ENCODE data around the gene B3GALT4. TPM values are rescaled to one million over a fixed set of nuclear protein-coding genes. Genes with fewer than 3 reads are reported as not detected.
A peak's percentile ranks its signal among the peaks of the same experiment; 100 is the strongest.

The B3GALT4 gene
- total RNA-seq, 3 donors from 2014 or later (not counting 1 experiment from before 2014, with no cell fraction given), result 22.7 to 24.1 (median 23.1) TPM

DNA sequence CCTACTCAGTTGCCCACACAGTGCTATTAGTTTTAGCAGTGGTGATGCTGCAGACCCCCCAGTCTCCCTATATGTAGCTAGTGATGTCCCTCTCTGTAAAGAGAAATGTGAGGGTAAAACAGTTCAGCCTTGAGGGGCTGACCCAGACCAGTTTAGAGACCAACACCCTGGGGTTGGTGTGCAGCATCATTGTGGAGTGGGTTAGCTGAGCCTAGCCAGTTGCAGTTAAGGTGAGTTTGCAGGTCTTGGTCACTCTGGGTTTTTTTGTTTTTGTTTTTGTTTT lies 401 bp upstream of the B3GALT4 start:
- Mint-ChIP-seq H3K4me3 (peak overlapping the region; percentile 94), H3K36me3 (peaks cover 7% of the 10 kb centered on the region), H3K4me1 (peaks cover 53 to 75% of the 10 kb centered on the region in 2 donors), H3K27me3 (ENCODE audit: low read depth in 2 of 2) (no peaks in the 10 kb centered on the region), H3K27ac (peak overlapping the region; percentile 90 to 91), H3K9me3 (no peaks in the 10 kb centered on the region)
- H3K36me3 ChIP-seq (ENCODE audit: control insufficient read depth, insufficient read depth, low read length), result peaks cover 43% of the 10 kb centered on the region
- no peaks in the 10 kb centered on the region for H3K9me3 ChIP-seq (ENCODE audit: control insufficient read depth, insufficient read depth, low read length)
- peak overlapping the region; percentile 82 for H3K4me3 ChIP-seq (ENCODE audit: low read length)
- TF ChIP-seq, protein P1, sequence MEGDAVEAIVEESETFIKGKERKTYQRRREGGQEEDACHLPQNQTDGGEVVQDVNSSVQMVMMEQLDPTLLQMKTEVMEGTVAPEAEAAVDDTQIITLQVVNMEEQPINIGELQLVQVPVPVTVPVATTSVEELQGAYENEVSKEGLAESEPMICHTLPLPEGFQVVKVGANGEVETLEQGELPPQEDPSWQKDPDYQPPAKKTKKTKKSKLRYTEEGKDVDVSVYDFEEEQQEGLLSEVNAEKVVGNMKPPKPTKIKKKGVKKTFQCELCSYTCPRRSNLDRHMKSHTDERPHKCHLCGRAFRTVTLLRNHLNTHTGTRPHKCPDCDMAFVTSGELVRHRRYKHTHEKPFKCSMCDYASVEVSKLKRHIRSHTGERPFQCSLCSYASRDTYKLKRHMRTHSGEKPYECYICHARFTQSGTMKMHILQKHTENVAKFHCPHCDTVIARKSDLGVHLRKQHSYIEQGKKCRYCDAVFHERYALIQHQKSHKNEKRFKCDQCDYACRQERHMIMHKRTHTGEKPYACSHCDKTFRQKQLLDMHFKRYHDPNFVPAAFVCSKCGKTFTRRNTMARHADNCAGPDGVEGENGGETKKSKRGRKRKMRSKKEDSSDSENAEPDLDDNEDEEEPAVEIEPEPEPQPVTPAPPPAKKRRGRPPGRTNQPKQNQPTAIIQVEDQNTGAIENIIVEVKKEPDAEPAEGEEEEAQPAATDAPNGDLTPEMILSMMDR (IDR thresholded peaks at IDR 0.05), result no peak
- intact Hi-C loops (cut with micrococcal nuclease), result loop anchor here (2.0 kb wide), 1 partner anchor 68 kb away; no protein-coding TSS in a partner anchor
- peak overlapping the region; percentile 90 for H3K27ac ChIP-seq (ENCODE audit: low read length)
- H3K4me1 ChIP-seq (ENCODE audit: control insufficient read depth, insufficient read depth, low read length), result peaks cover 65% of the 10 kb centered on the region
- ATAC-seq, result no peak
- no peaks in the 10 kb centered on the region for H3K27me3 ChIP-seq (ENCODE audit: control insufficient read depth, insufficient read depth, low read length)
- no peak for DNase-seq

DNA sequence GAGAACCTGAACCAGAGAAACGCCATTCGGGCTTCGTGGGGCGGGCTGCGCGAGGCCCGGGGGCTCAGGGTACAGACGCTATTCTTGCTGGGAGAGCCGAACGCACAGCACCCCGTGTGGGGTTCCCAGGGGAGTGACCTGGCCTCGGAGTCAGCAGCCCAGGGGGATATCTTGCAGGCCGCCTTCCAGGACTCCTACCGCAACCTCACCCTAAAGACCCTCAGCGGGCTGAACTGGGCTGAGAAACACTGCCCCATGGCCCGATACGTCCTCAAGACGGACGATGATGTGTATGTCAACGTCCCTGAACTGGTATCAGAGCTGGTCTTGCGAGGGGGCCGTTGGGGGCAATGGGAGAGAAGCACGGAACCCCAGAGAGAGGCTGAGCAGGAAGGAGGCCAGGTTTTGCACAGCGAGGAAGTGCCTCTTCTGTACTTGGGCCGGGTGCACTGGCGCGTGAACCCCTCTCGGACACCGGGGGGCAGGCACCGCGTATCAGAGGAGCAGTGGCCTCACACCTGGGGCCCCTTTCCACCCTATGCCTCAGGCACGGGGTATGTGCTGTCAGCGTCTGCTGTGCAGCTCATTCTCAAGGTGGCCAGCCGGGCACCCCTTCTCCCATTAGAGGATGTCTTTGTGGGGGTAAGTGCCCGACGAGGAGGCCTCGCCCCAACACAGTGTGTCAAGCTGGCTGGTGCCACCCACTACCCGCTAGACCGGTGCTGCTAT lies 904 bp downstream of the B3GALT4 start:
- peaks cover 7% of the 10 kb centered on the region for H3K36me3 Mint-ChIP-seq
- peak; percentile 37 to 60 for DNase-seq
- intact Hi-C loops (cut with micrococcal nuclease), result loop anchor here (1.0 to 2.0 kb wide), 4 partner anchors 11 to 67 kb away; partner anchors contain the start of genes PFDN6, TAPBP and WDR46
- no peaks in the 10 kb centered on the region for H3K9me3 Mint-ChIP-seq
- TF ChIP-seq, protein P1 (IDR thresholded peaks at IDR 0.05), result no peak
- no peaks in the 10 kb centered on the region for H3K27me3 Mint-ChIP-seq (ENCODE audit: low read depth in 2 of 2)
- Histone ChIP-seq H3K27me3 (ENCODE audit: control insufficient read depth, insufficient read depth, low read length) (no peaks in the 10 kb centered on the region), H3K4me1 (ENCODE audit: control insufficient read depth, insufficient read depth, low read length) (peaks cover 56% of the 10 kb centered on the region), H3K4me3 (ENCODE audit: low read length) (peak overlapping the region; percentile 82), H3K9me3 (ENCODE audit: control insufficient read depth, insufficient read depth, low read length) (no peaks in the 10 kb centered on the region), H3K27ac (ENCODE audit: low read length) (peak overlapping the region; percentile 90), H3K36me3 (ENCODE audit: control insufficient read depth, insufficient read depth, low read length) (peaks cover 51% of the 10 kb centered on the region)
- 26% methylated on average over 39 of the region's 39 CpGs for WGBS (ENCODE audit: insufficient coverage)
- H3K27ac Mint-ChIP-seq, result peak overlapping the region; percentile 90 to 91
- ATAC-seq, result peak; percentile 22 to 31 (median 22)
- peak overlapping the region; percentile 93 for H3K4me3 Mint-ChIP-seq
- H3K4me1 Mint-ChIP-seq, result peaks cover 40 to 63% of the 10 kb centered on the region in 2 donors

DNA sequence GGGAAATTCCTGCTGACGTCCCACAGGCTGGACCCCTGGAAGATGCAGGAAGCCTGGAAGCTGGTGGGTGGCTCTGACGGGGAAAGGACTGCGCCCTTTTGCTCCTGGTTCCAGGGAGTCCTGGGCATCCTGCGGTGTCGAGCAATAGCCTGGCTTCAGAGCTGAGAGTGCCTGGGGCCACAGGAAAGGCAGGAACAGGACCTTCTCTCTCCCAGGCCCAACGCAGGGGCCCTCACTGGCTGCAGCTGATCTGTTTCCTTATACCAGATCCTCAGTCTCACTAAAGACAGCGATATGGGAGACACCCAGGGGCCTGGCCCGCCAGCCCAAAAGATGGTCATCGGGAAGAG lies 1.4 kb downstream of the B3GALT4 start:
- no peak overlapping the region for H3K4me3 ChIP-seq (ENCODE audit: low read length)
- DNase-seq, result no peak
- ATAC-seq, result no peak
- TF ChIP-seq, protein P1 (IDR thresholded peaks at IDR 0.05), result no peak
- no peaks in the 10 kb centered on the region for H3K27me3 Mint-ChIP-seq (ENCODE audit: low read depth in 2 of 2)
- H3K9me3 Mint-ChIP-seq, result no peaks in the 10 kb centered on the region
- peaks cover 7% of the 10 kb centered on the region for H3K36me3 Mint-ChIP-seq
- H3K4me1 Mint-ChIP-seq, result peaks cover 35 to 58% of the 10 kb centered on the region in 2 donors
- peak overlapping the region; percentile 13 for H3K4me3 Mint-ChIP-seq
- no peaks in the 10 kb centered on the region for H3K27me3 ChIP-seq (ENCODE audit: control insufficient read depth, insufficient read depth, low read length)
- H3K36me3 ChIP-seq (ENCODE audit: control insufficient read depth, insufficient read depth, low read length), result peaks cover 46% of the 10 kb centered on the region
- H3K4me1 ChIP-seq (ENCODE audit: control insufficient read depth, insufficient read depth, low read length), result peaks cover 52% of the 10 kb centered on the region
- no peaks in the 10 kb centered on the region for H3K9me3 ChIP-seq (ENCODE audit: control insufficient read depth, insufficient read depth, low read length)
- WGBS (ENCODE audit: insufficient coverage), result 87% methylated on average over 9 of the region's 9 CpGs
- intact Hi-C loops (cut with micrococcal nuclease), result no loop called here
- H3K27ac ChIP-seq (ENCODE audit: low read length), result peak overlapping the region; percentile 90
- peak overlapping the region; percentile 90 to 91 for H3K27ac Mint-ChIP-seq

- Histone ChIP-seq H3K36me3 (ENCODE audit: control insufficient read depth, insufficient read depth, low read length) (peaks cover 44% of the 10 kb centered on the region), H3K27me3 (ENCODE audit: control insufficient read depth, insufficient read depth, low read length) (no peaks in the 10 kb centered on the region), H3K9me3 (ENCODE audit: control insufficient read depth, insufficient read depth, low read length) (no peaks in the 10 kb centered on the region), H3K4me1 (ENCODE audit: control insufficient read depth, insufficient read depth, low read length) (peaks cover 48% of the 10 kb centered on the region), H3K27ac (ENCODE audit: low read length) (no peak overlapping the region), H3K4me3 (ENCODE audit: low read length) (no peak overlapping the region)
- WGBS (ENCODE audit: insufficient coverage), result 87% methylated on average over 3 of the region's 3 CpGs
- TF ChIP-seq, protein P1 (IDR thresholded peaks at IDR 0.05), result no peak
- Mint-ChIP-seq H3K27ac (peak overlapping the region; percentile 90 to 91), H3K4me1 (peaks cover 30 to 56% of the 10 kb centered on the region in 2 donors), H3K9me3 (no peaks in the 10 kb centered on the region), H3K27me3 (ENCODE audit: low read depth in 2 of 2) (no peaks in the 10 kb centered on the region), H3K36me3 (peaks cover 7% of the 10 kb centered on the region), H3K4me3 (no peak overlapping the region)
- intact Hi-C loops (cut with micrococcal nuclease), result no loop called here
- no peak for ATAC-seq
- no peak for DNase-seq
These were observed 1.9 kb downstream of the B3GALT4 start for GRCh38 chr6:33278810-33279209.

Data from natural killer cell (primary cell).